HG03469 (cell line): Measurements from ENCODE around the gene SNX25.
"Not testable (repeated sequence)": the region's sequence is repeated elsewhere in the genome, so short reads cannot be mapped to it uniquely, and the experiment has no call there.

Experiments
- ATAC-seq: cut with Tn5 transposase; IDR thresholded peaks from one replicate; pipeline ENCODE4 v1.9.1; 2021; ENCODE audit warnings: mild to moderate bottlenecking, moderate library complexity, moderate number of reproducible peaks; ENCODE audit not compliant: unreplicated experiment

Gene SNX25

GRCh38 chr4:185229021-185229818 lies 19.8 kb downstream of the SNX25 start:
- no peak for ATAC-seq

- no peak for ATAC-seq
Observed at GRCh38 chr4:185232370-185232769, 23.0 kb downstream of the SNX25 start.

GRCh38 chr4:185235119-185235842 lies 25.9 kb downstream of the SNX25 start:
- ATAC-seq: no peak

- ATAC-seq: no peak
Observed at GRCh38 chr4:185235843-185236503, 26.6 kb downstream of the SNX25 start.

GRCh38 chr4:185237175-185237574 lies 27.8 kb downstream of the SNX25 start:
- no peak for ATAC-seq

GRCh38 chr4:185238215-185238681 lies 28.9 kb downstream of the SNX25 start:
- ATAC-seq: no peak

GRCh38 chr4:185238750-185239149 lies 29.4 kb downstream of the SNX25 start:
- ATAC-seq: no peak

GRCh38 chr4:185240486-185240885 lies 31.1 kb downstream of the SNX25 start:
- ATAC-seq: not testable (repeated sequence)

GRCh38 chr4:185242749-185243533 lies 33.5 kb downstream of the SNX25 start:
- ATAC-seq: no peak

- no peak for ATAC-seq
Observed at GRCh38 chr4:185243879-185244278, 34.5 kb downstream of the SNX25 start.

- ATAC-seq: no peak
Observed at GRCh38 chr4:185244763-185245162, 35.4 kb downstream of the SNX25 start.

GRCh38 chr4:185246453-185246852 lies 37.1 kb downstream of the SNX25 start:
- no peak for ATAC-seq

GRCh38 chr4:185247151-185247550 lies 37.8 kb downstream of the SNX25 start:
- ATAC-seq: no peak

- ATAC-seq: no peak
Observed at GRCh38 chr4:185248393-185249039, 39.1 kb downstream of the SNX25 start.

- no peak for ATAC-seq
Observed at GRCh38 chr4:185249105-185249504, 39.7 kb downstream of the SNX25 start.

GRCh38 chr4:185254434-185254833 lies 45.0 kb downstream of the SNX25 start:
- ATAC-seq: no peak

GRCh38 chr4:185255868-185256267 lies 46.5 kb downstream of the SNX25 start:
- no peak for ATAC-seq

- no peak for ATAC-seq
Observed at GRCh38 chr4:185256446-185256845, 47.0 kb downstream of the SNX25 start.

GRCh38 chr4:185257086-185257485 lies 47.7 kb downstream of the SNX25 start:
- ATAC-seq: no peak

GRCh38 chr4:185257694-185258093 lies 48.3 kb downstream of the SNX25 start:
- no peak for ATAC-seq
